Peyer's patch (tissue), 4 donors: Measurements from ENCODE around the gene SPC24.

Experiments
- POLR2A ChIP-seq, 2 donors: fragments of 450-650 bp; IDR thresholded peaks; one replicate each; pipeline ENCODE4 v1.5.1; 2017; ENCODE audit warnings: antibody characterized with exemption in 2 of 2, mild to moderate bottlenecking in 2 of 2, moderate library complexity in 2 of 2
- TF ChIP-seq, protein P1 (sequence below), 6 experiments: fragments of 450-650 bp in 4 of 6; fragments of 200-600 bp in 2 of 6; sonication (generic) in 1 of 6; IDR thresholded peaks; one replicate each; pipeline ENCODE4 v1.5.1; 2017 to 2019; ENCODE audit warnings: antibody characterized with exemption in 6 of 6, mild to moderate bottlenecking in 3 of 6, moderate library complexity in 1 of 6

- TF ChIP-seq, protein P1, sequence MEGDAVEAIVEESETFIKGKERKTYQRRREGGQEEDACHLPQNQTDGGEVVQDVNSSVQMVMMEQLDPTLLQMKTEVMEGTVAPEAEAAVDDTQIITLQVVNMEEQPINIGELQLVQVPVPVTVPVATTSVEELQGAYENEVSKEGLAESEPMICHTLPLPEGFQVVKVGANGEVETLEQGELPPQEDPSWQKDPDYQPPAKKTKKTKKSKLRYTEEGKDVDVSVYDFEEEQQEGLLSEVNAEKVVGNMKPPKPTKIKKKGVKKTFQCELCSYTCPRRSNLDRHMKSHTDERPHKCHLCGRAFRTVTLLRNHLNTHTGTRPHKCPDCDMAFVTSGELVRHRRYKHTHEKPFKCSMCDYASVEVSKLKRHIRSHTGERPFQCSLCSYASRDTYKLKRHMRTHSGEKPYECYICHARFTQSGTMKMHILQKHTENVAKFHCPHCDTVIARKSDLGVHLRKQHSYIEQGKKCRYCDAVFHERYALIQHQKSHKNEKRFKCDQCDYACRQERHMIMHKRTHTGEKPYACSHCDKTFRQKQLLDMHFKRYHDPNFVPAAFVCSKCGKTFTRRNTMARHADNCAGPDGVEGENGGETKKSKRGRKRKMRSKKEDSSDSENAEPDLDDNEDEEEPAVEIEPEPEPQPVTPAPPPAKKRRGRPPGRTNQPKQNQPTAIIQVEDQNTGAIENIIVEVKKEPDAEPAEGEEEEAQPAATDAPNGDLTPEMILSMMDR (IDR thresholded peaks at IDR 0.05), result no peak
- TF ChIP-seq POLR2A (IDR thresholded peaks at IDR 0.05), result no peak
Observed at GRCh38 chr19:11192957-11193939, 37.7 kb upstream of the SPC24 start.
